Stimulated activated CD8-positive, alpha-beta memory T cell treated with anti-CD3 and anti-CD28 coated beads, Interleukin-4, amount 100 ng/mL, for 24 hours (primary cell): ENCODE data around the gene CXADR.
"Not testable (repeated sequence)": the region's sequence is repeated elsewhere in the genome, so short reads cannot be mapped to it uniquely, and the experiment has no call there.

Source experiments
- DNase-seq: peaks from one replicate; pipeline ENCODE4 v3.0.0-alpha.2; 2020; ENCODE audit warnings: low read depth

The CXADR gene

GRCh38 chr21:17502985-17503384, 9.9 kb upstream of the CXADR start:
- DNase-seq = not testable (repeated sequence)

- DNase-seq = no peak
These were observed 5.9 kb upstream of the CXADR start for GRCh38 chr21:17506951-17507350.

DNA sequence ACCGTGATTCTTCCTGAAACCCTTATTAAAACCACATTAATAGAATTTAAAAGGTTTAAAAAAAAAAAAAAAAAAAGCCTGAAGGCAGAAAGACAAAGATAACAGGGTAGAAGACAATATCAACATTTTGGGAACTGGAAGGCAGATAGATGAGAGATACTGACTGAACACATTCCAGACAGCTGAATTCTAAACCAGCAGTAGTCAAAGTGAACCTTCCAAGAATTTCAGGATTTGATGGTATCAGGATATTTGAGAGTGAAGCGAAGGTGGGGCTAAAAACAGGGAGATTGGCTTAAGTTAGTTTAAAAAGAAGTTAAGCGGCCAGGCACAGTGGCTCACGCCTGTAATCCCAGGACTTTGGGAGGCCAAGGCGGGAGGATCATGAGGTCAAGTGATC, 5.3 kb upstream of the CXADR start:
- no peak for DNase-seq

DNA sequence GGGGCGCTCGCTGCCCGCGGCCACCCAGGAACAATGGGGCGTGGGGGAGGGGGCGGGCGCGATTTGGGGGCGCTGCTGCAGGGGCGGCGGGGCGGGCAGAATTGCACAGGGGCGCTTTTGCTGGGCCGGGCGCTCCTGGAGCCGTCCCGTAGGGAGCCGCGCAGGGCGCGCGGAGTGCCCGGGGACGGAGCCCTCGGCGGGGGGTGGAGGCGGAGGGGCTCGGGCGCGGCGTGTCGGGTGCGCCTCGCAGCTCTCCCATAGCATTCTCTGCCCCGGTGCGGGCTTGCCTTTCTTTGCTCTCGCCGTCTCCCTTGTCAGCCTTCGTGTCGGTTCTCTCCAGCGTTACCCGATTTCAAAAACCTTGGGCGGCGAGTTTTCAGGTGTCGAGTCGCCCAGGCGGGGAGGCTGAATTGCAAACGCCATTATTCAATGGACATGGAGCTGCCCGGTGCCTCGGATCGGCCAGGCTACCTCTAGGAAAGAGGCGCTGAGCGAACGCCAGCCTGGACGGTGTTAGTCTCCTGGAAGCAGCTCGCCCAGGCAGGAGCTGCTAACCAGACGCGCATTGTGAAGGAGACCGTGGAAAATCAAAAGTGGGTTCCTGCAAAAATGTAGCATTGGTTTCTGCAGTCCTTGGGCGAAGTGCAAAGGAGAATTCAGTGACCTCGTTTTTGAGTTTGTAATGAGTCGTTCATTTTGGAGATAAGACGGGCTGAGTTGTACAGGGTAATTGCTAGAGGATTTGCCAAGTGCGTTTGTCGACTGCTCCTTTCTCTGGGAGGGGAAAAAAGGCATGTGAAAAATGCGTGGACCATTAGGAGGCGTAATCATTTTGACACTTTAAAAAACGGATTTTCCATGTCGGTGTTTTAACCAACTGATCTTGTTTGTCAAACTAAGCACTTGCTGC, 626 bp downstream of the CXADR start:
- DNase-seq = no peak

DNA sequence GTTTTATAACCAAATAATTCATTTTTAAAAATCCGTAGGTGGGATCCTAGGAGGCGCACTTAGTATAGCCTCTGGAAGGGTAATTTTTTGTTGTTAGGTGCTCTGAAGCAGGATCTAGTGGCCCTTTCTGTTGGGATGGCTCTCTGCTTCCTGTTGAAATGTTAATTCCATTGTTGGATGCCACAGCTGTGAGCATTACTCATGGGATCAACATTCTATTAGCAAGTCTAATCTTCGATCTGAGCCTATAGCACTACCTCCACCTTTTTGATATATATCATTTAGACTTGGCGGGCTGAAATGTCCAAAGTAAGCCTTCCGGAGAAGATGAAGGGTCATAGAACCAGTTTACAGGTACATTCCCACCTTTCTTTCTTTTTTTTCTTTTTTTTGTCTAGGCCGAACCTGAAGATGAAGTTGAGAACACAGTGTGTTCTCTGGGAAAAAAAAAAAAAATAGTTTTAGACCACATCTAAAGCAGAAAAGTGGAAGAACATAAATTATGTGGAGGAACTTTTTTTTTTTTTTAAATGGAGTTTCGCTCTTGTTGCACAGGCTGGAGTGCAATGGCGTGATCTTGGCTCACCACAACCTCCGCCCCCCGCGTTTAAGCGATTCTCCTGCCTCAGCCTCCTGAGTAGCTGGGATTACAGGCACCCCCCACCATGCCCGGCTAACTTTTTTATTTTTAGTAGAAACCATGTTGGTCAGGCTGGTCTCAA, 1.4 kb downstream of the CXADR start:
- no peak for DNase-seq

DNA sequence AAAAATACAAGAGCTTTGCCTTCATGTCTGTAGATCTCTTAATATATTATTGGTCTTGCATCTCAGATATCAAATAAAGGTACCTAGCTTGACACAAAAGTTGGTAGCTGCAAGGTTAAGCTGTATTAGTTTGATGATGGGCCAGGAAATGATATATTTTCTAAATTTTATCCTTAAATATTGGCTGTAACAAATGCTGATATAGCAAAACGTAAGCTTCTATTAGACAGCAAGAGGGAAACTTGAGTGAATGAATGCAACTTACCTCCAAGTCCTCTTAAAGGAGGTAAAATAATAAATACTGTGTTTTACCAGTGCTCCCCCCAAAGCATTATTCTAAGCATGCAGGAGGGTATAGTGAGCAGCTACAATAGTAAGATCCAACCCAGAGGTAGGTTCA, 4.2 kb downstream of the CXADR start:
- not testable (repeated sequence) for DNase-seq

GRCh38 chr21:17519208-17519738, 6.4 kb downstream of the CXADR start:
- DNase-seq = no peak

DNA sequence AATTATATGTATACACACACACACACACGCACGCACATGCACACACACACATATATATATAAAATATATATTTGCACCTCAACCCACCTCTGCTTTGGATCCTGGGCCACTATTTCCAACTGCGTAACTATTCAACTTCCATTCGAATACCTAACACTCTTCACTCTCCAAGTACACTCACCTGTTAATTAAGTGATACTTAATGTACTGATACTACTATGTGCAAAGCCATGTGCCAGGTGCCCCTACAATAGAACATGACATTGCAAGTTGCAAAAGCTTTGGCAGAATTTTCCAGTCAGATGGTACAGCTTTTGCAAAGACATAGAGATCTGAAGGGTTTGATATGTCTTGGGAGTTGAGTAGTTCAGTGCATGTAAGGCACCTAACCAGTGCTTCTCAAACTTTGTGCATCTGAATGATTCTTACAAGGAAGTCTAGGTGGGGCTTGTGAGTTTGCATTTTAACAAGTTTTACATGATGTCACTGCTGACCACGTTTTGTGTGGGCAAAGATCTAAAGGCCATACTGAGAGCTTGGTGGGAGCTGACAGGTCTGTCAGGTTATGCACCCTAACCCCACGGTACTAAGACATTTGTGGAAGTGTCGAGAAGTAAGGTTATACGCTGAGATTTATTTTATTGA, 7.2 kb downstream of the CXADR start:
- DNase-seq = no peak

DNA sequence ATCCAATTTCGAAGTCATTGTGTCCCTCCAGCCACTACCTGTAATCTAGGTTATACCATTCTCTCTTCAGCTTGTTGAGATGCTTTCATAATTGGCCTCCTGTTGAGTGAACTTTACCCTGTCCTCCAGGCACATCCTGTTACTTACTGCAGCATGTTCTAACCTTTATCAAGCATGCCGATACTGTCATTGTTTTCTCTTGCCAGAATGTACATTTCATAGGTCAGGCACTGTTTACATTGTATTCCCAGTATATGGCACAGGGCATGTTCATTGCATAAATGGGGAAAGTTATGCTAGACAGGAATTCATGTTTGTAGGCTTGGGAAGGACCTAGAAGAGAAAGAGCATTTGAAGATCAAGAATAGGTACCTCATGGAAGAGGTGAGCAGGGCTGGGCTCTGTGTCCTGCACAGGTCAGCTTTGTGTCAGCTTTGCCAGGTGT, 10.2 kb downstream of the CXADR start:
- no peak for DNase-seq

- not testable (repeated sequence) for DNase-seq
These were observed 11.2 kb downstream of the CXADR start for GRCh38 chr21:17523979-17524494.

GRCh38 chr21:17524635-17525034, 11.8 kb downstream of the CXADR start:
- DNase-seq = no peak

GRCh38 chr21:17526776-17527175, 13.9 kb downstream of the CXADR start:
- no peak for DNase-seq

DNA sequence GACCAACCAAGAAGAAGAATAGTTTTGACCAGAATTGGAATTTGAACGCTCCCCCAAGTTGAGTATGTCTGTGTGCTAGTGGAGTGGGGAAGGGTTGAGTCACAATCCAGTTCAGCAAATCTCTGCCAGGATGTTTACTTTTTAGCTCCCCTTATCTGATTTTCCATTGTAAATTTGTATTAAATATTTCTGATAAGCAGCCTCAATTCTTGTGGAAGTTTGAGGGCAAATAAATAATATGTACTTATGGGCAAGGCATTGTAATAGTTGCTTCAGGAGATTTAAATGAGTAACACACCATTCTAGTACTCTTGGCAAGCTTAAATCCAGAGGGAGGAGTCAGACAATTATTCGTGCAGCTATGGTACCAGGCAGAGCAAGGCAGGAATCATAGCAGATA, 14.4 kb downstream of the CXADR start:
- DNase-seq = no peak

DNA sequence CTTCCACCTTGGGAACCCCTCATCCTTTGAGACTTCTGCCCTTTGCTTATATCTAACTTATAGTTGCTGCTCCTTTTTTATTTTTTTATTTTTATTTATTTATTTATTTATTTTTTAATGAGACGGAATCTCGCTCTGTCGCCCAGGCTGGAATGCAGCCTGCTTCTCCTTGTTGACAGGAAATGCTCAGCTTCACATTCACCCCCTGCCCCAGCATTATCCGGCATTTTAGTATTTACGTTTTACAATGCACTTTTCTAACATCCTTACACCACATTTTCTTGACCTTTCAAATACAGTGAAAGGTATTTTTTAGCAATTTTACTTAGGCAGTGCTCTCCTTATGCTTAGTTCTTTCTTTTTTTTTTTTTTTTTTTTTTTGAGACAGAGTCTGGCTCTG, 14.9 kb downstream of the CXADR start:
- DNase-seq = no peak

GRCh38 chr21:17529648-17530047, 16.8 kb downstream of the CXADR start:
- no peak for DNase-seq

- DNase-seq = no peak
These were observed 19.4 kb downstream of the CXADR start for GRCh38 chr21:17532292-17532691.

- no peak for DNase-seq
These were observed 23.5 kb downstream of the CXADR start for GRCh38 chr21:17536381-17536780.

GRCh38 chr21:17537299-17537698, 24.5 kb downstream of the CXADR start:
- DNase-seq = no peak

GRCh38 chr21:17538576-17538975, 25.7 kb downstream of the CXADR start:
- DNase-seq = no peak

- no peak for DNase-seq
These were observed 26.5 kb downstream of the CXADR start for GRCh38 chr21:17539323-17539722.

- DNase-seq = no peak
These were observed 27.0 kb downstream of the CXADR start for GRCh38 chr21:17539743-17540341.

GRCh38 chr21:17540530-17540929, 27.7 kb downstream of the CXADR start:
- no peak for DNase-seq
